HepG2 (cell line): ENCODE measurements around the gene ACADVL. TPM values are rescaled to one million over a fixed set of nuclear protein-coding genes. Genes with fewer than 3 reads are reported as not detected.

ENCODE experiments used
- CENPT ChIP-seq: sonication (generic); formaldehyde crosslinking; IDR thresholded peaks from 2 replicates; pipeline ENCODE4 v1.8.0; 2022; ENCODE audit warnings: low read depth, mild to moderate bottlenecking, moderate library complexity, missing genetic modification reagents
- ERF ChIP-seq: IDR thresholded peaks from 2 replicates; pipeline ENCODE4 v1.6.1; 2018; ENCODE audit warnings: missing biosample characterization, missing genetic modification reagents
- HNRNPK ChIP-seq: fragments of 200-400 bp; formaldehyde crosslinking; IDR thresholded peaks from 2 replicates; pipeline ENCODE4 v1.6.1; 2018; ENCODE audit warnings: low read length, low read depth, moderate library complexity, mild to moderate bottlenecking; ENCODE audit not compliant: poor library complexity, severe bottlenecking
- KLF12 ChIP-seq: sonication (generic); formaldehyde crosslinking; IDR thresholded peaks from 2 replicates; pipeline ENCODE4 v1.4.0; 2020; ENCODE audit warnings: missing genetic modification reagents, borderline replicate concordance
- MAZ ChIP-seq, 2 experiments: sonication (generic) in 1 of 2; formaldehyde crosslinking in 1 of 2; IDR thresholded peaks; 2 replicates each; pipeline versions ENCODE4 v1.5.0 to v1.6.1; 2012 to 2020; ENCODE audit warnings: low read depth in 2 of 2, mild to moderate bottlenecking in 2 of 2, borderline replicate concordance in 1 of 2, improper control_type of control experiment in 1 of 2, low read length in 1 of 2, missing genetic modification reagents in 1 of 2, moderate library complexity in 1 of 2
- NAIF1 ChIP-seq: sonication (generic); formaldehyde crosslinking; IDR thresholded peaks from 2 replicates; pipeline ENCODE4 v1.5.0; 2020; ENCODE audit warnings: mild to moderate bottlenecking, missing genetic modification reagents, borderline replicate concordance
- NFE2L1 ChIP-seq: sonication (generic); formaldehyde crosslinking; IDR thresholded peaks from 2 replicates; pipeline ENCODE4 v1.4.0; 2020; ENCODE audit warnings: missing genetic modification reagents, mild to moderate bottlenecking, borderline replicate concordance
- RFXAP ChIP-seq: sonication (generic); formaldehyde crosslinking; IDR thresholded peaks from 2 replicates; pipeline ENCODE4 v1.4.0; 2020; ENCODE audit warnings: missing genetic modification reagents, borderline replicate concordance
- YEATS4 ChIP-seq: sonication (generic); formaldehyde crosslinking; IDR thresholded peaks from 2 replicates; pipeline ENCODE4 v1.4.0; 2020; ENCODE audit warnings: missing genetic modification reagents, borderline replicate concordance
- ZNF543 ChIP-seq: sonication (generic); formaldehyde crosslinking; IDR thresholded peaks from 2 replicates; pipeline ENCODE4 v1.4.0; 2020; ENCODE audit warnings: mild to moderate bottlenecking, missing genetic modification reagents
- polyA plus RNA-seq, 8 experiments: library from polyadenylated mRNA; depleted of rRNA in 3 of 8; stranded (reverse) in 7 of 8; unstranded in 1 of 8; fragments of >200 nt; fragmentation: Illumina TruSeq in 4 of 8; extraction: Trizol in 4 of 8; gene quantifications; 2 replicates each; pipeline versions ENCODE4 v1.2.1 to v1.2.3, GENCODE V29; 2011 to 2016; ENCODE audit warnings: low read depth in 4 of 8, missing spikeins in 1 of 8, mixed read lengths in 1 of 8; ENCODE audit not compliant: insufficient read depth in 1 of 8
- total RNA-seq, 5 experiments: library from RNA; depleted of rRNA; stranded (reverse); fragments of >200 nt; fragmentation: Illumina TruSeq; extraction: Trizol; gene quantifications; 2 replicates each; pipeline ENCODE4 v1.2.3, GENCODE V29; 2016; ENCODE audit warnings: low read depth in 1 of 5
- TF ChIP-seq, protein P1 (sequence below): sonication (generic); formaldehyde crosslinking; IDR thresholded peaks from 2 replicates; pipeline ENCODE4 v1.5.0; 2020; ENCODE audit warnings: mild to moderate bottlenecking, missing genetic modification reagents
- TF ChIP-seq, protein P2 (sequence below): sonication (generic); formaldehyde crosslinking; IDR thresholded peaks from 2 replicates; pipeline ENCODE4 v1.5.0; 2020; ENCODE audit warnings: missing genetic modification reagents, mild to moderate bottlenecking, borderline replicate concordance
- TF ChIP-seq, protein P3 (sequence below): sonication (generic); formaldehyde crosslinking; IDR thresholded peaks from 2 replicates; pipeline ENCODE4 v1.4.0; 2020; ENCODE audit warnings: missing genetic modification reagents
- TF ChIP-seq, protein P4 (sequence below): sonication (generic); formaldehyde crosslinking; IDR thresholded peaks from 2 replicates; pipeline ENCODE4 v1.5.0; 2020; ENCODE audit warnings: missing genetic modification reagents
- TF ChIP-seq, protein P5 (sequence below): sonication (generic); formaldehyde crosslinking; IDR thresholded peaks from 2 replicates; pipeline ENCODE4 v1.4.0; 2020; ENCODE audit warnings: mild to moderate bottlenecking, missing genetic modification reagents
- TF ChIP-seq, protein P6 (sequence below): sonication (generic); formaldehyde crosslinking; conservative IDR thresholded peaks from 2 replicates; pipeline ENCODE4 v1.8.0; 2022; ENCODE audit warnings: mild to moderate bottlenecking, moderate library complexity, missing genetic modification reagents
- TF ChIP-seq, protein P7 (sequence below): sonication (generic); formaldehyde crosslinking; IDR thresholded peaks from 2 replicates; pipeline ENCODE4 v1.5.0; 2020; ENCODE audit warnings: missing genetic modification reagents, mild to moderate bottlenecking, borderline replicate concordance
- TF ChIP-seq, protein P8 (sequence below): sonication (generic); formaldehyde crosslinking; IDR thresholded peaks from 2 replicates; pipeline ENCODE4 v1.8.0; 2023; ENCODE audit warnings: mild to moderate bottlenecking, missing genetic modification reagents

Gene ACADVL
- total and polyA plus RNA-seq, 2 of the 13 experiments (the other 11 are each of a cell fraction or from before 2014, with no cell fraction given), result 219 to 412 TPM

DNA sequence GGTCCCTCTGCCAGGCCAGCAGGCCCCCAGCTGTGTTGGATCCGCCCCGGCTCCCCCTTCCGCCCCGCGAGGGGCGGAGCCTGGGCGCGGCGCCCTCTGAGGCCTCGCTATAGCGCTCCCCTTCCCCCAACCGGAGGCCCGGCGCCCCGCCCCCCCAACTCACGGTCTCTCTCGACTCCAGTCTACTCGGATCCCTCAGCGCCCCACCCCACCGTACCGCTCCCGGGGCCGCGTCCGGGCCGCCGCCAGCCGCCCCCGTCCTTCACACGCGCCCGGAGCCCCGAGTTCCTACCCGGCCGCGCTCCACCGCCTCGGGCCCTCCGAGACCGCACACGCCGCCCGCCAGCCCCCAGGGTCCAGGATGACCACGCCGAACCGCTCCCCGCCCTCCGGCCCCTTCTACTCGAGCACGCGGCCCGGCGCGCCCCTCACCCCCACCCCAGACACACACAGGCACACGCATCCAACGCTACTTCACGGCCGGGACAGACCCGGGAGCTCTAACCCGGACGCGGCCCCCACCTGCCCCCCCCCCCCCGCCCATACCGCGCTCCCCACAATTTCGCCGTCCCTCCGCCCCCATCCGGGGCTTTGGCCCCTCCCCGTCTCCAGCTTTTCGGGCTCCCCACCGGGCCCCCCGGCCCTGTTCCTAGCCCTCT, 18.2 kb downstream of the ACADVL start (continued):
- TF ChIP-seq, protein P1, sequence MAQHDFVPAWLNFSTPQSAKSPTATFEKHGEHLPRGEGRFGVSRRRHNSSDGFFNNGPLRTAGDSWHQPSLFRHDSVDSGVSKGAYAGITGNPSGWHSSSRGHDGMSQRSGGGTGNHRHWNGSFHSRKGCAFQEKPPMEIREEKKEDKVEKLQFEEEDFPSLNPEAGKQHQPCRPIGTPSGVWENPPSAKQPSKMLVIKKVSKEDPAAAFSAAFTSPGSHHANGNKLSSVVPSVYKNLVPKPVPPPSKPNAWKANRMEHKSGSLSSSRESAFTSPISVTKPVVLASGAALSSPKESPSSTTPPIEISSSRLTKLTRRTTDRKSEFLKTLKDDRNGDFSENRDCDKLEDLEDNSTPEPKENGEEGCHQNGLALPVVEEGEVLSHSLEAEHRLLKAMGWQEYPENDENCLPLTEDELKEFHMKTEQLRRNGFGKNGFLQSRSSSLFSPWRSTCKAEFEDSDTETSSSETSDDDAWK (CRISPR knock-in tag), result no peak
- TF ChIP-seq, protein P2, sequence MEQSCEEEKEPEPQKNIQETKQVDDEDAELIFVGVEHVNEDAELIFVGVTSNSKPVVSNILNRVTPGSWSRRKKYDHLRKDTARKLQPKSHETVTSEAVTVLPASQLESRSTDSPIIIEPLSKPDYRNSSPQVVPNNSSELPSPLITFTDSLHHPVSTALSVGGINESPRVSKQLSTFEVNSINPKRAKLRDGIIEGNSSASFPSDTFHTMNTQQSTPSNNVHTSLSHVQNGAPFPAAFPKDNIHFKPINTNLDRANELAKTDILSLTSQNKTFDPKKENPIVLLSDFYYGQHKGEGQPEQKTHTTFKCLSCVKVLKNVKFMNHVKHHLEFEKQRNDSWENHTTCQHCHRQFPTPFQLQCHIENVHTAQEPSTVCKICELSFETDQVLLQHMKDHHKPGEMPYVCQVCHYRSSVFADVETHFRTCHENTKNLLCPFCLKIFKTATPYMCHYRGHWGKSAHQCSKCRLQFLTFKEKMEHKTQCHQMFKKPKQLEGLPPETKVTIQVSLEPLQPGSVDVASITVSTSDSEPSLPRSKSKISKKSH (CRISPR knock-in tag), result 0 out of 2 replicates have a peak, but pooled peaks have one; percentile 19
- TF ChIP-seq RFXAP (peak; percentile 23; the same call in 1 of the 2 replicates), ZNF543 (CRISPR knock-in tag) (no peak), ERF (CRISPR knock-in tag) (peak; percentile 14; the same call in 1 of the 2 replicates), HNRNPK (peak; percentile 75), NAIF1 (CRISPR knock-in tag) (peak; percentile 68; the same call in 1 of the 2 replicates), CENPT (CRISPR knock-in tag) (no peak), MAZ (IDR thresholded peaks at IDR 0.05; ENCODE audit: borderline replicate concordance, low read depth, low read length) (0 out of 2 replicates have a peak, but pooled peaks have one; percentile 57), MAZ (CRISPR knock-in tag; IDR thresholded peaks at IDR 0.05; ENCODE audit: low read depth) (peak; percentile 17; the same call in 1 of the 2 replicates), YEATS4 (no peak; the same call in 1 of the 2 replicates), NFE2L1 (no peak), KLF12 (CRISPR knock-in tag) (0 out of 2 replicates have a peak, but pooled peaks have one; percentile 36)
- TF ChIP-seq, protein P3, sequence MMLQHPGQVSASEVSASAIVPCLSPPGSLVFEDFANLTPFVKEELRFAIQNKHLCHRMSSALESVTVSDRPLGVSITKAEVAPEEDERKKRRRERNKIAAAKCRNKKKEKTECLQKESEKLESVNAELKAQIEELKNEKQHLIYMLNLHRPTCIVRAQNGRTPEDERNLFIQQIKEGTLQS (CRISPR knock-in tag), result no peak
- TF ChIP-seq, protein P4, sequence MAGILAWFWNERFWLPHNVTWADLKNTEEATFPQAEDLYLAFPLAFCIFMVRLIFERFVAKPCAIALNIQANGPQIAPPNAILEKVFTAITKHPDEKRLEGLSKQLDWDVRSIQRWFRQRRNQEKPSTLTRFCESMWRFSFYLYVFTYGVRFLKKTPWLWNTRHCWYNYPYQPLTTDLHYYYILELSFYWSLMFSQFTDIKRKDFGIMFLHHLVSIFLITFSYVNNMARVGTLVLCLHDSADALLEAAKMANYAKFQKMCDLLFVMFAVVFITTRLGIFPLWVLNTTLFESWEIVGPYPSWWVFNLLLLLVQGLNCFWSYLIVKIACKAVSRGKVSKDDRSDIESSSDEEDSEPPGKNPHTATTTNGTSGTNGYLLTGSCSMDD (CRISPR knock-in tag), result no peak
- TF ChIP-seq, protein P5, sequence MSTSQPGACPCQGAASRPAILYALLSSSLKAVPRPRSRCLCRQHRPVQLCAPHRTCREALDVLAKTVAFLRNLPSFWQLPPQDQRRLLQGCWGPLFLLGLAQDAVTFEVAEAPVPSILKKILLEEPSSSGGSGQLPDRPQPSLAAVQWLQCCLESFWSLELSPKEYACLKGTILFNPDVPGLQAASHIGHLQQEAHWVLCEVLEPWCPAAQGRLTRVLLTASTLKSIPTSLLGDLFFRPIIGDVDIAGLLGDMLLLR (CRISPR knock-in tag), result no peak
- TF ChIP-seq, protein P6, sequence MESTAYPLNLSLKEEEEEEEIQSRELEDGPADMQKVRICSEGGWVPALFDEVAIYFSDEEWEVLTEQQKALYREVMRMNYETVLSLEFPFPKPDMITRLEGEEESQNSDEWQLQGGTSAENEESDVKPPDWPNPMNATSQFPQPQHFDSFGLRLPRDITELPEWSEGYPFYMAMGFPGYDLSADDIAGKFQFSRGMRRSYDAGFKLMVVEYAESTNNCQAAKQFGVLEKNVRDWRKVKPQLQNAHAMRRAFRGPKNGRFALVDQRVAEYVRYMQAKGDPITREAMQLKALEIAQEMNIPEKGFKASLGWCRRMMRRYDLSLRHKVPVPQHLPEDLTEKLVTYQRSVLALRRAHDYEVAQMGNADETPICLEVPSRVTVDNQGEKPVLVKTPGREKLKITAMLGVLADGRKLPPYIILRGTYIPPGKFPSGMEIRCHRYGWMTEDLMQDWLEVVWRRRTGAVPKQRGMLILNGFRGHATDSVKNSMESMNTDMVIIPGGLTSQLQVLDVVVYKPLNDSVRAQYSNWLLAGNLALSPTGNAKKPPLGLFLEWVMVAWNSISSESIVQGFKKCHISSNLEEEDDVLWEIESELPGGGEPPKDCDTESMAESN (CRISPR knock-in tag), result 0 out of 2 replicates have a peak, but pooled peaks have one; percentile 34
- TF ChIP-seq, protein P7, sequence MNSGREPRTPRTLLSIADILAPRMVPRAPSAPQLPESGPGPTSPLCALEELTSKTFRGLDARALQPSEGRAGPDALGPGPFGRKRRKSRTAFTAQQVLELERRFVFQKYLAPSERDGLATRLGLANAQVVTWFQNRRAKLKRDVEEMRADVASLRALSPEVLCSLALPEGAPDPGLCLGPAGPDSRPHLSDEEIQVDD (CRISPR knock-in tag), result no peak
- TF ChIP-seq, protein P8, sequence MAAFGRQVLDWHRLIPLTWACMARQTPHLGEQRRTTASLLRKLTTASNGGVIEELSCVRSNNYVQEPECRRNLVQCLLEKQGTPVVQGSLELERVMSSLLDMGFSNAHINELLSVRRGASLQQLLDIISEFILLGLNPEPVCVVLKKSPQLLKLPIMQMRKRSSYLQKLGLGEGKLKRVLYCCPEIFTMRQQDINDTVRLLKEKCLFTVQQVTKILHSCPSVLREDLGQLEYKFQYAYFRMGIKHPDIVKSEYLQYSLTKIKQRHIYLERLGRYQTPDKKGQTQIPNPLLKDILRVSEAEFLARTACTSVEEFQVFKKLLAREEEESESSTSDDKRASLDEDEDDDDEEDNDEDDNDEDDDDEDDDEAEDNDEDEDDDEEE (CRISPR knock-in tag), result no peak
